Lung (tissue), 12 donors: Measurements from ENCODE around the gene RELN. TPM values are rescaled to one million over a fixed set of nuclear protein-coding genes. Genes with fewer than 3 reads are reported as not detected.
A peak's percentile ranks its signal among the peaks of the same experiment; 100 is the strongest.

Experiments used
- ATAC-seq: fragments of 200-7000 bp; cut with Tn5 transposase; one replicate; pipeline ENCODE4 v1.9.1; 2020; ENCODE audit warnings: moderate number of reproducible peaks; ENCODE audit not compliant: insufficient read depth, low FRiP score
- DNase-seq, 3 donors: peaks; one replicate each; pipeline ENCODE4 v3.0.0-alpha.2; 2013 to 2017
- H3K27ac ChIP-seq, 2 donors: one replicate each; pipeline ENCODE4 v1.5.1; 2013; ENCODE audit warnings: mild to moderate bottlenecking in 2 of 2, moderate library complexity in 2 of 2, control low read depth in 1 of 2, inconsistent platforms in 1 of 2, low read depth in 1 of 2, low read length in 1 of 2
- H3K27me3 ChIP-seq, 3 donors: one replicate each; pipeline ENCODE4 v1.5.1; 2013; ENCODE audit warnings: low read length in 2 of 3; ENCODE audit not compliant: control insufficient read depth in 3 of 3, insufficient read depth in 3 of 3
- H3K36me3 ChIP-seq, 4 donors: one replicate each; pipeline ENCODE4 v1.5.1; 2013; ENCODE audit warnings: low read length in 4 of 4, mild to moderate bottlenecking in 1 of 4, moderate library complexity in 1 of 4; ENCODE audit not compliant: control insufficient read depth in 4 of 4, insufficient read depth in 4 of 4
- H3K4me1 ChIP-seq, 5 donors: one replicate each; pipeline ENCODE4 v1.5.1; 2013; ENCODE audit warnings: low read length in 5 of 5, mild to moderate bottlenecking in 2 of 5, moderate library complexity in 1 of 5; ENCODE audit not compliant: control insufficient read depth in 5 of 5, insufficient read depth in 5 of 5
- H3K4me3 ChIP-seq: one replicate; pipeline ENCODE4 v1.5.1; 2013; ENCODE audit warnings: mild to moderate bottlenecking, control low read depth, moderate library complexity
- H3K9ac ChIP-seq, 2 donors: one replicate each; pipeline ENCODE4 v1.5.1; 2013; ENCODE audit warnings: low read length in 2 of 2, control low read depth in 1 of 2; ENCODE audit not compliant: insufficient read depth in 1 of 2
- H3K9me3 ChIP-seq, 4 donors: one replicate each; pipeline ENCODE4 v1.5.1; 2013; ENCODE audit warnings: low read length in 3 of 4, mild to moderate bottlenecking in 1 of 4, moderate library complexity in 1 of 4; ENCODE audit not compliant: control insufficient read depth in 4 of 4, insufficient read depth in 3 of 4
- WGBS, 2 donors: extraction: QIAGEN DNeasy Blood & Tissue Kit; methylation state at CpG; one replicate each; pipeline ENCODE4 v1.1.7; 2013; 5-methylcytosine and 5-hydroxymethylcytosine counted together
- polyA plus RNA-seq, 2 donors: library from polyadenylated mRNA; stranded (reverse); fragments of 200-250 nt; gene quantifications; one replicate each; pipeline ENCODE4 v1.2.1, GENCODE V29; 2013
- total RNA-seq, 2 donors: library from RNA; depleted of rRNA in 1 of 2; stranded (reverse); fragments of >200 nt in 1 of 2; gene quantifications; one replicate each; pipeline ENCODE4 v1.2.1, GENCODE V29; 2014 to 2021
- TF ChIP-seq, protein P1 (sequence below): IDR thresholded peaks from 2 replicates; pipeline ENCODE4 v1.5.1; 2012; ENCODE audit warnings: mild to moderate bottlenecking; ENCODE audit errors: control extremely low read depth, extremely low read depth
- donor health status: control.
- donor health status: control.
- donor health status: Bipolar disorder and iron deficiency.
- donor health status: healthy.
- donor health status: DM: yes; HTN: yes; CAD: no.

Gene RELN
- total and polyA plus RNA-seq, 4 donors, result 0.24 to 7.7 (median 2.0) TPM

DNA sequence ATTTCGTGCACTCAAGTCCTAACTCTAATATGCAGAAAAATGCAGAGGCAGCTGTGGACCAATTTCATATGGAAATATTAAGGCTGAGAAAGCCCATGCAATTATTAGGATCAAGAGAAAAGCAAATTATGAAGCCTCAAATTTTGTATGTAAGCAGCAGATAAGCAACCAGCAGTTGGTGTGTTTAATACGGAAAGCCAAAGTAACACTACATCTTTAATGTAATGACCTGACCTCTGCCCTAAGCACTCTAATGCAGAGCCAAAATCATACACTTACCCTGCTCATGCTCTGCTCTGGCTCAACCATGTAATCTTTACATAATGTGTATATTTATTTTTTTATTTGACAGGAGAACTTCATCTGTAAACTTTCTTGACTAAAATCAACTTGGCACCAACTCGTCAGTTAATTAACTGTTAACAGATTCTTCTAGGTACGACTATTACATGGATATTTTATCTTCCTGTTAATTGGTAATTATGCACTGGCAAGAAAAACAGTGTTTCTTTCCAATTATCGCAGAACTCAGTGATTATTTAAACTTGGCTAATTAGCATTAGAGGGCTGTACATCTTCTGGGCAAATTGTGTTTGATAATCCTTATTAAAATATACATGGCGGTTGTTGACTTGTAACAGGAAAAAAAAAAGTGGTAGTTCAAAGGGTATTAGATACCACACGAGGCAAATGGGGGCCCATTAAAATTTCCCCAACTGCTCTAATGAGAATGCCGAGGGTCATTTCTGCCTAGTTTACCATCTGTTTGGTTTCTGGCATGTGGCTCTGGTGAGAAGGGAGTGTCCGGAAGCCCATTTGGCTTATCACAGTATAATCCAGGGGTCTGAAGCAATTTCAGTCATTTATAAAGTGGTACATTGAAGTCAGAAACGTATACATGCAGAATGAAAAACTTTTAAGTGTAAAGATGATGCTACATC lies 94.5 kb downstream of the RELN start:
- Histone ChIP-seq H3K27ac (no peak overlapping the region), H3K4me1 (no peaks in the 10 kb centered on the region), H3K9ac (no peak overlapping the region), H3K9me3 (no peaks in the 10 kb centered on the region), H3K36me3 (no peaks in the 10 kb centered on the region), H3K4me3 (no peak overlapping the region), H3K27me3 (no peaks in the 10 kb centered on the region)
- peak in 2 of 3 donors; percentile 61 to 75 for DNase-seq
- ATAC-seq, result no peak
- 54 to 58% methylated on average over 10 of the region's 10 CpGs for WGBS, 2 donors
- TF ChIP-seq, protein P1, sequence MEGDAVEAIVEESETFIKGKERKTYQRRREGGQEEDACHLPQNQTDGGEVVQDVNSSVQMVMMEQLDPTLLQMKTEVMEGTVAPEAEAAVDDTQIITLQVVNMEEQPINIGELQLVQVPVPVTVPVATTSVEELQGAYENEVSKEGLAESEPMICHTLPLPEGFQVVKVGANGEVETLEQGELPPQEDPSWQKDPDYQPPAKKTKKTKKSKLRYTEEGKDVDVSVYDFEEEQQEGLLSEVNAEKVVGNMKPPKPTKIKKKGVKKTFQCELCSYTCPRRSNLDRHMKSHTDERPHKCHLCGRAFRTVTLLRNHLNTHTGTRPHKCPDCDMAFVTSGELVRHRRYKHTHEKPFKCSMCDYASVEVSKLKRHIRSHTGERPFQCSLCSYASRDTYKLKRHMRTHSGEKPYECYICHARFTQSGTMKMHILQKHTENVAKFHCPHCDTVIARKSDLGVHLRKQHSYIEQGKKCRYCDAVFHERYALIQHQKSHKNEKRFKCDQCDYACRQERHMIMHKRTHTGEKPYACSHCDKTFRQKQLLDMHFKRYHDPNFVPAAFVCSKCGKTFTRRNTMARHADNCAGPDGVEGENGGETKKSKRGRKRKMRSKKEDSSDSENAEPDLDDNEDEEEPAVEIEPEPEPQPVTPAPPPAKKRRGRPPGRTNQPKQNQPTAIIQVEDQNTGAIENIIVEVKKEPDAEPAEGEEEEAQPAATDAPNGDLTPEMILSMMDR, result no peak

DNA sequence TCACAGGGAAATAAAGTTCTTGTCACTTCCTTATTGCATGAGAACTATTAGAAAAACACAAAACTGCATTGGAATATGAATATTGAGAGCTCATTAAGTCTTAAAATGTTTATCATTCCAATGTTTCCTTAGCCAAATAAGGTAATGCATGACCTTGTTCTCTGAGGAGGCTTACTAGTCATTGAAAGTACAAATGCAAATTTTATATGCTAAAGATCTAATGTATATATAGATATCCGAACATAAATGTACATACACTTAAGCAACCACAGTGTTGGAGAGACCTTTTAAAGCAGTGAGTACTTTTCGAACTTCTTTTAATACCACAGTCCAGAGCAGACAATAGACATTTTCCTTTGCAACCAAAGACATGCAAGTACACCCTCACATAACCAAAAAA lies 96.1 kb downstream of the RELN start:
- H3K4me1 ChIP-seq, result no peaks in the 10 kb centered on the region
- H3K27ac ChIP-seq, result no peak overlapping the region
- no peaks in the 10 kb centered on the region for H3K27me3 ChIP-seq
- TF ChIP-seq, protein P1, result no peak
- DNase-seq, result no peak
- no peaks in the 10 kb centered on the region for H3K36me3 ChIP-seq
- H3K9ac ChIP-seq, result no peak overlapping the region
- H3K9me3 ChIP-seq, result peaks cover 0 to 2% (median 0%) of the 10 kb centered on the region in 4 donors
- no peak for ATAC-seq
- WGBS, 2 donors, result 75 to 83% methylated on average over 2 of the region's 2 CpGs
- no peak overlapping the region for H3K4me3 ChIP-seq

DNA sequence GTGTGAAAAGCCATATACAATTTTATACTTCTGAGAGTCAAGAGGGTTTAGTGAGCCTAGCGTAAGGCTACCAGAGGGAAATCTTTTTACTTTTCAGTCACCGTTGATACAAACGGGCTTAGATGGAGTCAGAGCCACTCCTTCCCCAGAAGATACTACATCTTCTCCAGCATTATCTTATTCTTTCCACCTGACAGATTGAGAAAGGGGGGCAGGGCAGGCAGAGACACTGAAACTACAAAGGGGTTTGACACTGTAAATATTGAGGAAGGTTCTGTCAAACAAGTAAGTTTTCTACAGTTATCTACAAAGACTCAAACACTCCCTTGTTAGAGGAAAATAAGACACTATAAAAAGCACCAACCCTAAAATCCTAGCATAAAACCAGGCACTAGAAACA lies 100.0 kb downstream of the RELN start:
- ATAC-seq, result no peak

More for the DNA sequence above, 100.0 kb downstream of the RELN start:
- Histone ChIP-seq H3K36me3 (no peaks in the 10 kb centered on the region), H3K9me3 (peaks cover 0 to 2% (median 0%) of the 10 kb centered on the region in 4 donors), H3K27me3 (no peaks in the 10 kb centered on the region), H3K4me3 (no peak overlapping the region), H3K4me1 (no peaks in the 10 kb centered on the region), H3K9ac (no peak overlapping the region), H3K27ac (no peak overlapping the region)
- TF ChIP-seq, protein P1, result no peak
- DNase-seq, result no peak
- whole genome bisulfite sequencing, 2 donors, result 62 to 65% methylated on average over 3 of the region's 3 CpGs
